GM18867 (cell line): Measurements from ENCODE around the gene FIS1.

Experiments
- ATAC-seq: cut with Tn5 transposase; IDR thresholded peaks from one replicate; pipeline ENCODE4 v1.9.1; 2021; ENCODE audit warnings: mild to moderate bottlenecking, moderate library complexity; ENCODE audit not compliant: unreplicated experiment

Gene FIS1

GRCh38 chr7:101235050-101235449 lies 9.8 kb downstream of the FIS1 start:
- no peak for ATAC-seq

DNA sequence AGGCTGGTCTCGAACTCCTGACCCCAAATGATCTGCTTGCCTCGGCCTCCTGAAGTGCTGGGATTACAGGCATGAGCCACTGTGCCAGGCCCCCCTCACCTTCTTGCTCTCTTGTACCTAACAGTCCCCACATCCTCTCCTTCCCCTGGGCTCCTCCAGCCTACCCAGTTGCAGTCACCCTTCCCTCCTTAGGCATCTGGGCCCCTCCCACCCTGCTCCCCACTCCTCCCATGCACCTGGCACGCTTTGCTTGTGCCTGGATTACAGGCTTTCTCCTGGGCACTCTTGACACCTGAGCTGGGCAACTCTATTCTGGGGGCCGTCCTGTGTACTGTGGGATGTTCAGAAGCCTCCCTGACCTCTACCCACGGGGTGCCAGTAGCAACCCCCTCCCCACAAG lies 10.2 kb downstream of the FIS1 start:
- ATAC-seq: no peak

- ATAC-seq: no peak
Observed at GRCh38 chr7:101233907-101234547, 10.9 kb downstream of the FIS1 start.

DNA sequence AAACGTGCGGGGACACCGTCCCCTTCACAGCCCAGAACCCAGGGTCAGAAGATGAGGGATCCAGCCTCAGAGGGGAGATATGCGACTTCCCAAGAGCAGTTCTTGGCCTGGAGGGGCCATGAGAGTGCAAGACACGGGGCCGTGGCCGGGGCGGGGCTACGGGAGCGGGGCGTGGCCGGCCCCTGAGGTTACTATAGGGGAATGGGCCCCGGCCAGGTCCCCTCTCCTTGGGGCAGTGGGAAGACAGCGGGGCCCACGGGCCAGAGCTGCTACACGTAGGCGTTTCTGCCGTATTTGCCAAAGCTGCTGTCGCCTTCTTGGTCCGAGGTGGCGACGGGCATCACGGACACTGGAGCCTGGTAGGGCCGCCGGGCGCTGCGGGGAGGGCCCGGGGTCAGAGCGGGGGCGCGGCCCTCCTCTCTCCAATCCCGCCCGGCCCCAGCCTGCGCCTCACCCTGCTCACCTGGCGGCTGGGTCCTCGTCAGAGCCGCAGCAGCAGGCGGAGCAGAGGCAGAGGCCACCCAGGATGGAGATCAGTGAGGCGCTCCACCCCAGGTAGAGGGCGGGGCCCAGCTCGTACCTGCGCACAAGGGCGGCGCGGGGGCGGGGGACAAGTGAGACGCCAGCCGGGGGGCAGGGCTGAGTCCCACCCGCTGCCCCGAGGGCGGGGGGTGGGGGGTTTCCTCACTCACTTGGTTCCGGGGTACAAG lies 12.6 kb downstream of the FIS1 start:
- ATAC-seq: no peak

GRCh38 chr7:101231644-101232043 lies 13.2 kb downstream of the FIS1 start:
- ATAC-seq: no peak

- ATAC-seq: no peak
Observed at GRCh38 chr7:101226721-101227120, 18.2 kb downstream of the FIS1 start.

- no peak for ATAC-seq
Observed at GRCh38 chr7:101225650-101226049, 19.2 kb downstream of the FIS1 start.

GRCh38 chr7:101223528-101223927 lies 21.4 kb downstream of the FIS1 start:
- no peak for ATAC-seq

- ATAC-seq: no peak
Observed at GRCh38 chr7:101222275-101222830, 22.5 kb downstream of the FIS1 start.

GRCh38 chr7:101220295-101220694 lies 24.6 kb downstream of the FIS1 start:
- no peak for ATAC-seq

DNA sequence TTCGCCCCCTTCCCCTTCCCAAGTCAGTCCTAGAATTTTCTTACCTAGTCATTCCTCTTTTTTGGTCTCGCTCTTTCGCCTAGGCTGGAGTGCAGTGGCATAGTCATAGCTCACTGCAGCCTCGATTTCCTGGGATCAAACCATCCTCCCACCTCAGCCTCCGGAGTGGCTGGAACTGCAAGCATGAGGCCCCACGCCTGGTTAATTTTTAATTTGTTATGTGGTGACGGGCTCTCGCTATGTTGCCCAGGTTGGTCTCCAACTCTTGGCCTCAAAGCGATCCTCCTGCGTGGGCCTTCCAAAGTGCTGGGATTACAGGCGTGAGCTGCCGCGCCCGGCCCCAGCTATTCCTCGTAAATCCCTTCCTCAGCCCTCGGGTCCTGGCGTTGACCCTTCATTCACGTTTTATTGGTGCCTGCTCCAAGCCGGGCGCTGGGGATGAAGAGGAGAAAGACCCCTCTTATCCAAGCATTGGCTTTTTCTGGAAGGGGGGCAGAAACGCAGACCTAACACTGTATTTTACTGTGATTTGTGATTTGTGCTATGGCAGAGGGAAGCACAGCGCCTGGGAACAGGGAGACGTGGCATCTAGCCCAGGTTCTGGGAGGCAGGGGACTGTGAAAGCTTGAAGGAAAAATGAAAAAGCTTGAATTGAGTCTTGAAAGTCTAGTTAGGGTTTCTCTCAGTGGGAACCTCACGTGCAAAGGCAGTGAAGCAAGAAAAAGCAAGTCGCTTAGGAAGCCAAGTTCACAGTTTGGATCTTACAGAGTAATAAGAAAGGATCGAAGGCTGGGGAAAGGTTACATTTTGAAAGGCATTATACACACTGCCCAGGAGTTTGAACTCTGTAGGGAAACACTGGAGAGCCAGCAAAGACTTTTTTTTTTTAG lies 26.4 kb downstream of the FIS1 start:
- no peak for ATAC-seq

GRCh38 chr7:101217388-101218235 lies 27.3 kb downstream of the FIS1 start, which contains the start of the genes PLOD3 and ZNHIT1:
Gene PLOD3, minus strand, starts transcription at chr7:101217581. Its CDS starts 307 bp downstream, at chr7:101217274.
Gene ZNHIT1, plus strand, starts transcription at chr7:101218165. Its CDS starts 31 bp downstream, at chr7:101218196.
- peak; percentile 67 for ATAC-seq

DNA sequence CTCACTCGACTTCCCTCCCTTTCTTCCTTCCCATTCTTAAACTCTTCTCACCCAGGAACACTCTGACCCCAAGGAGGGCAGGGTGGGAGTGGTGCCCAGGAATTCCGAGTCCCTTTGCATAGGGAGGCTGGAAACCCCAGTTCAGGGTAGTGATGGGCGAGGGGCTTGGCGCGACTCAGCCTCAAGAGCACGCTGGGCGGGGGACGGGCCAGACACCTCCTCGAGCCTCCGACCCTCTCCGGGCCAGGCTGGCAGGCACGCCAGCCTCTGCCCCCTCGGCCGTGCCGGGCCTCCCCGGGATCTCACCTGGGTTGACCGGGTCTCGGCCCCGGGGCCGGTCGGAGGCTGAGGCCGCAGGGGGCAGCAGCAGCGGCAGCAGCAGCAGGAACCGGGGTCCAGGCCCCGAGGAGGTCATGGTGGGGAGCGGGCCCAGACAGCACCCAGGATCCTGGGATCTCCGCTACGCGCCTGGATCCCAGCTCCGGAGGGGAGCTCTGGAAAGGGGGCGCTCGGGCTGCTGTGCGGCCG lies 28.0 kb downstream of the FIS1 start:
- peak; percentile 32 for ATAC-seq

GRCh38 chr7:101216001-101216859 lies 28.7 kb downstream of the FIS1 start:
- ATAC-seq: no peak

GRCh38 chr7:101212014-101212413 lies 32.9 kb downstream of the FIS1 start:
- ATAC-seq: no peak

- no peak for ATAC-seq
Observed at GRCh38 chr7:101211501-101211900, 33.4 kb downstream of the FIS1 start.

DNA sequence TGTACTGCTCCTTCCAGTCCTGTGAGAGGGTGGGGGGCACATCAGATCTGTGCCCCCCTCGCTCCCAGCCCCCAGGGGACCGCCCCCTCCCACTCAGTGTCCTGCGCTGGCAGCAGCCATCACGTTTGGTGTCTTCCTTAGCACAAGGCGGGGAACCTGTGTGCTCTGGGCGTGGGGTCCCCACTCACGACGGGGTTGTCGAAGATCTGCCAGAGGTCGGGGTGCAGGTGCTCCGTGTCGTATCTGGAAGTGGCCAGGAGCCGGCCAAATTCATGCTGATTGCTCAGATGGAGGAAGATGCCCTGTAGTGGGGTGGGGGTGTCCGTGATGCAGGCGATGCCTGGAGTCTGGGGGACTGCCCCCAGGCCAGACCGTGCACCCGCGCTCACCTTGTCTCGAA lies 34.7 kb downstream of the FIS1 start:
- no peak for ATAC-seq

- no peak for ATAC-seq
Observed at GRCh38 chr7:101208794-101209193, 36.1 kb downstream of the FIS1 start.

DNA sequence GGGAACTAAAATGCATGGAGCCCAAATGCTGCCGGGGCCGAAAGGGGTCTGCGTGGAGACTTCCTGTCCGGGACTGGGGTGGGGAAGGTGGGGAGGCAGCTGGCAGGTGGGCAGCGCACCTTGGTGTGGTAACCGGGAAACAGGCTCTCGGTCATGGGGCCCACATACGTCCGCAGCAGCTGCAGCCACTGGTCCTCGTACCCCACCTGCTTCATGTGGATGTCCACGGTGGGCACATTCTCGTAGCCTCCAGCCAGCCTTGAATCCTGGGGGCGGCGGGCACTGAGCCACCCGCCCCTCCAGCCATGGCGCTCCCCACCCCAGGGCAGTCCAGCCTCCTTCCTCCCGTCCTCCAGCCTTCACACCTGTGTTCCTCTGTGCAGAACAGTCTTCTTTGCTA lies 37.4 kb downstream of the FIS1 start:
- no peak for ATAC-seq
